Osteocyte (in vitro differentiated cells): ENCODE measurements around the gene AMN1. TPM values are rescaled to one million over a fixed set of nuclear protein-coding genes. Genes with fewer than 3 reads are reported as not detected.

Experiments
- DNase-seq: peaks from one replicate; pipeline ENCODE4 v3.0.0; 2021; ENCODE audit warnings: mixed read lengths; ENCODE audit not compliant: unreplicated experiment; ENCODE audit errors: extremely low spot score
- H3K27ac Mint-ChIP-seq: one replicate; pipeline ENCODE4 v1.8.0; 2021; ENCODE audit warnings: mild to moderate bottlenecking, mixed read lengths; ENCODE audit not compliant: unreplicated experiment
- H3K27me3 Mint-ChIP-seq: one replicate; pipeline ENCODE4 v1.8.0; 2021; ENCODE audit warnings: mixed read lengths; ENCODE audit not compliant: unreplicated experiment
- H3K36me3 Mint-ChIP-seq: one replicate; pipeline ENCODE4 v1.8.0; 2021; ENCODE audit warnings: mixed read lengths; ENCODE audit not compliant: unreplicated experiment
- H3K4me1 Mint-ChIP-seq: one replicate; pipeline ENCODE4 v1.8.0; 2021; ENCODE audit warnings: mixed read lengths; ENCODE audit not compliant: unreplicated experiment
- H3K4me3 Mint-ChIP-seq: one replicate; pipeline ENCODE4 v1.8.0; 2021; ENCODE audit warnings: mild to moderate bottlenecking, moderate library complexity, mixed read lengths; ENCODE audit not compliant: unreplicated experiment
- H3K9me3 Mint-ChIP-seq: one replicate; pipeline ENCODE4 v1.8.0; 2021; ENCODE audit warnings: mixed read lengths; ENCODE audit not compliant: unreplicated experiment
- CTCF ChIP-seq: fragments of 200-600 bp; sonication (generic); IDR thresholded peaks from 2 replicates; pipeline ENCODE4 v1.5.0; 2021; ENCODE audit warnings: antibody characterized with exemption, mild to moderate bottlenecking, moderate library complexity
- total RNA-seq: library from RNA; stranded (reverse); gene quantifications from 2 replicates; pipeline ENCODE4 v1.2.1, GENCODE V29; 2021

The AMN1 gene
- total RNA-seq, 1 donor from 2014 or later: 8.5 TPM

DNA sequence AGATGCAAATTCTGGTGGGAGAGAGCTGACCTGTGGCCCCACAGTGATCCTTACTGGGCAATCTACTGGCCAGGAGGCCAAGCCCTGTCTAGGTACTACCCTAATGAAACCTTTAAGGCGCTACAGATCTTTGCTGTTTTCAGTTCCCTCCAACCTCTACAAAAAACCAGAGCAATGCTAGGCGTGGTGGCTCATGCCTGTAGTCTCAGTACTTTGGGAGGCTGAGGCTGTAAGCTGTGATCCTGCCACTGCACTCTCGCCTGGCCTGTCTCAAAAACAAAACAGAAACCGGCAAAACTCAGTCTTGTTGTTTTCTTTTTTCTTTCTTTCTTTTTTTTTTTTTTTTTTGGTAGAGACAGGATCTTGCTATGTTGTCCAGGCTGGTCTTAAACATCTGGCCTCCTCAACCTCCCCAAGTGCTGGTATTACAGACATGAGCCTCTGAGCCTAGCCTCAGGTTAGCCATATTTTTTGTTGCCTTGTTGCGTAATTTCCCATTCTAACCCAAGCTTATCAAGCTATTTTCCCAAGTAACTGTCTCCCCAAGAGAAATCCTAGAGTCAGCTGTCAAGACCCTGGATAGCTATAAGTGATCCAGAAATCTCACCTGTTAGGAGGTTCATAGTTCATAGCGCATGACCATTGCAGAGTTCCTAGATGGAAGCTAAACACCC is 66.5 kb downstream of the AMN1 start:
- Mint-ChIP-seq H3K27ac (no peak overlapping the region), H3K4me3 (no peak overlapping the region), H3K9me3 (no peaks in the 10 kb centered on the region), H3K4me1 (peaks cover 9% of the 10 kb centered on the region), H3K27me3 (no peaks in the 10 kb centered on the region), H3K36me3 (peaks cover 21% of the 10 kb centered on the region)
- no peak for TF ChIP-seq CTCF
- DNase-seq: no peak

- Mint-ChIP-seq H3K27me3 (peaks cover 2% of the 10 kb centered on the region), H3K4me3 (peak within 1 kb of the TSS; percentile 96), H3K36me3 (peaks cover 18% of the 10 kb centered on the region), H3K9me3 (no peaks in the 10 kb centered on the region), H3K27ac (peak within 1 kb of the TSS; percentile 98), H3K4me1 (peaks cover 9% of the 10 kb centered on the region)
- TF ChIP-seq CTCF: peak; percentile 53
- peak; percentile 91 for DNase-seq
These were observed 69.5 kb downstream of the AMN1 start, which contains the start of gene ETFBKMT for GRCh38 chr12:31659087-31659942. ETFBKMT (plus strand) TSS chr12:31659688; CDS start chr12:31661954, 2,266 bp downstream.

GRCh38 chr12:31658471-31659086 is 70.2 kb downstream of the AMN1 start:
- peak overlapping the region; percentile 98 for H3K27ac Mint-ChIP-seq
- peak; percentile 23 for DNase-seq
- peaks cover 3% of the 10 kb centered on the region for H3K27me3 Mint-ChIP-seq
- peak overlapping the region; percentile 96 for H3K4me3 Mint-ChIP-seq
- peaks cover 9% of the 10 kb centered on the region for H3K4me1 Mint-ChIP-seq
- H3K36me3 Mint-ChIP-seq: peaks cover 11% of the 10 kb centered on the region
- TF ChIP-seq CTCF: no peak
- H3K9me3 Mint-ChIP-seq: no peaks in the 10 kb centered on the region

DNA sequence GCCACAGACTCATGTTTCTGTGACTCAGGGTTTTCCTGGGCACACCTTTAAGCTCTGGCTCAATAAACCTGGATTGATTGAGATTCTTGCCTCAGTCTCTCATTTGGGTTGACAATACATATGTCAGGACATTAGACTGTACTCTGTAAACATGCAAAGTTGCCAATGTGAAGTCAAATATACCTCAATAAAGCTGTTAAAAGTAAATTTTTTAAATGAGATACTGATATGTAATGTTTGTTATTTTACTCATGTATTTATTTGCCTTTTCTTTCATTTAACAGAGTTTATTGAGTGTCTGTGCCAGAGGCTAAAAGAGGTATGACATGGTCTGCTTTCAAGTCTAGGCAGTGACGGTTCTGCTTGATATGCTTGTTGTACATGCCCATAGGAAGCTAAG is 73.0 kb downstream of the AMN1 start:
- TF ChIP-seq CTCF: no peak
- peaks cover 14% of the 10 kb centered on the region for H3K4me1 Mint-ChIP-seq

More for the DNA sequence above, 73.0 kb downstream of the AMN1 start:
- Mint-ChIP-seq H3K4me3 (no peak overlapping the region), H3K27me3 (peaks cover 3% of the 10 kb centered on the region), H3K27ac (no peak overlapping the region), H3K9me3 (no peaks in the 10 kb centered on the region), H3K36me3 (no peaks in the 10 kb centered on the region)
- DNase-seq: no peak
